ENCODE data around the gene HRH4.

Gene HRH4

DNA sequence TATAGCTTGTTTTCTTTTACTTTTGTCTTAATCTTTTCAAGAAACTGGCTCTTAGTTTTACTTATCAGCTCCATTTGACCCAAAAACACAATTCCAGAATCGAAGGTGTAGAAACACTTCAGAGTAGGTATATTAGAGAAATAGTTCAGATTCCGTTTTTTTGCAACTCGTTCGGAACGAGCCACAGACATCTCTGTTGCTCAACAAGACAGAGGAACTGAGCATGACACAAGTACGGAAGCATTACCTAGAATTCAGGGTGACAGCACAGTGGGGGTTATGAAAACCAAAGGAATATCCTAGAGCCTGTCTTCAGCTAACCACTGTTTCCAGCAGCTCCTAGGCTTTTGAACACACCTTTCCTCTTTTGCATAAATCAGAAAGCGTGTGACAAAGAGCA, 5.0 kb downstream of the HRH4 start:
- DNase-seq (ENCODE audit: extremely low read depth in 1 of 2, low read depth in 1 of 2), result no peak

DNA sequence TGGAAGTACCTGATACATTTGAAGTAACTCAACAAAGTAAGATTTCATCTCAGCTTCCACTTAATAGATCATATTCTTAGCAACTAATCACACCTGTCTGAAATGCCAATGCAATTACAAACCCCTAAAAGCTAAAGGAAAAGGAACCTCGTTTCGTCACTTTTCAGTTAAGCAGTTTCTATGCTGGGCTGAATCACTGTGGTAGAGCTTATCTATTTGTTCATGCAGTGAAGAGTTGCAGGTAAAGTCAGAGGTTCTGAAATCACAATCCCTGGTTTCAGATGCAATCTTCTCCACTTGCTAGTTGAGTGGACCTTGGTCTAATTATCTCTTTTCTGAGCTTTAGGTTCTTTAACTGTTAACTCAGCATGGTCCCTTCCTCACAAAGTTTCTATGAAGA, 6.3 kb downstream of the HRH4 start:
- DNase-seq (ENCODE audit: extremely low read depth in 1 of 2, low read depth in 1 of 2), result no peak

DNA sequence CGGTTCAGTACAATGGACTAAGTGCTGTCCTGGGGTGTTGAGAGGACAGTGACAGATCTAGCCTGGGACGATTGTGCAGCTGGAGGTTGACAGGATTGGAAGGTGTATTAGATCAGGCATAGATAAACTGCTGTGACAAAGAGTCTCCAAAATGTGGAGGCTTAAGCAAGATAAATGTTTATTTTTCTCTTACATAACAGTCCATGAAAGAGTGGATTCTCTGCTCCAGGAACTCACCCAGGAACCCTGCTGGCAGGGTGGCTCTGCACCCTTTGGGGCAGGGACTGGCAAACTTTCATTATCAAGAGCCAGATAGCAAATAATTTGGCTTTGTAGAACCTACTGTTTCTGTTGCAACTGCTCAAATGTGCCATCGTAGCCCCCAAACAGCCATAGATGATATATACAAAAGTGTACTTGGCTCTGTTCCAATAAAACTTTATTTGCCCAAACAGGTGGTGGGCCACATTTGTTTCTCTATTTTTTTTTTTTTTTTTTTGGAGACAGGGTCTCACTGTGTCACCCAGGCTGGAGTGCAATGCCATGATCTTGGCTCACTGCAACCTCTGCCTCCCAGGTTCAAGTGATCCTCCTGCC, 9.7 kb downstream of the HRH4 start:
- DNase-seq (ENCODE audit: extremely low read depth in 1 of 2, low read depth in 1 of 2), result no peak

DNA sequence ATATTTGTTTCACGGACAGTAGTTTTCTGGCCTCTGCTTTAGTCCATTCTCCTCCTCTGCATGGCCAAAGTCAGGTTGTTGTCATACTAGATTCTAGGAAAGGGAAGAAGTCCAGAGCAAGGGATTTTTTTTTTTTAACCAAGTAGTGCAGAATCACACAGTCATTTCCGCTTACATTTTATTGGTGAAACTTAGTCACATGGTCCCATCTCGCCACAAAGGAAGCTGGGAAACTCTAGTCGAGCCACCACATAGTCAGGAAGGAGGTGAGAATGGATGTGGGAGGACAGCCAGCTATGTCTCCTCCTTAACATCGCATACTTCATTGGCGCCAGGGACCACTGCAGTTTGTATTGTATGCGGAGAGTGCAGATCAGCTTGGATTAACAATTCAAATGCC, 10.4 kb downstream of the HRH4 start:
- no peak for DNase-seq (ENCODE audit: extremely low read depth in 1 of 2, low read depth in 1 of 2)

DNA sequence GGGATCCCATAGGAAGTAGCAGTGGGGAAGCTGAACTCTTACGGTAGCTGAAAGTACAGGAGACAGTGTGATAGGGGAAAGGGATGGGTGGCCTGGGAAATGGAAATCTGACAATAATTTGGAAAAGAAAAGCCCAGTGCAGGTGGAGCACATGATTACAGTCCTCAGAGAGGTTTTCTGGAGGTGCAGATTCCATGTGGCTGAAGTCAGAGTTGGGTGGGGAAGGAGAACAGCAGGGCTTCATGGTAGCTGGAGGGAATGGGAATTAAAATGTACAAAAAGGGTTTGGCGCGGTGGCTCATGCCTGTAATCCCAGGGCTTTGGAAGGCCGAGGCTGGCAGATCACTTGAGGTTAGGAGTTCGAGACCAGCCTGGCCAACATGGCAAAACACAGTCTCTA, 12.2 kb downstream of the HRH4 start:
- DNase-seq (ENCODE audit: extremely low read depth in 1 of 2, low read depth in 1 of 2), result no peak

DNA sequence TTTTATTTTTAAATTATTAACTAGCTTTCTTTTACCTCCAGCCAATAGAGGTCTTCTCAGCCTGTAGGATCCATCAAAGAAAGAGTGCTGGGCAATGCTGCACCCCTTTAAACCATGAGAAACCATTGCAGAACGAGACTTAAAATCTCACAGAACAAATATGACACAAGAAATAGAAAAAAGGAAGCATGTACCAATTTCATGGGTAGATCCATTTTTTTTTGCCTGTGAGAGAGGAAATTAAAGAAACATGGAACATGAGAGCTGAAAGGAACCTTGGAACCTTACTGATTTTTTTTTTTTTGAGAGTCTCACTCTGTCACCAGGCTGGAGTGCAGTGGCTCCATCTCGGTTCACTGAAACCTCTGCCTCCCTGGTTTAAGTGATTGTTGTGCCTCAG, 14.0 kb downstream of the HRH4 start:
- DNase-seq (ENCODE audit: extremely low read depth in 1 of 2, low read depth in 1 of 2), result no peak

DNA sequence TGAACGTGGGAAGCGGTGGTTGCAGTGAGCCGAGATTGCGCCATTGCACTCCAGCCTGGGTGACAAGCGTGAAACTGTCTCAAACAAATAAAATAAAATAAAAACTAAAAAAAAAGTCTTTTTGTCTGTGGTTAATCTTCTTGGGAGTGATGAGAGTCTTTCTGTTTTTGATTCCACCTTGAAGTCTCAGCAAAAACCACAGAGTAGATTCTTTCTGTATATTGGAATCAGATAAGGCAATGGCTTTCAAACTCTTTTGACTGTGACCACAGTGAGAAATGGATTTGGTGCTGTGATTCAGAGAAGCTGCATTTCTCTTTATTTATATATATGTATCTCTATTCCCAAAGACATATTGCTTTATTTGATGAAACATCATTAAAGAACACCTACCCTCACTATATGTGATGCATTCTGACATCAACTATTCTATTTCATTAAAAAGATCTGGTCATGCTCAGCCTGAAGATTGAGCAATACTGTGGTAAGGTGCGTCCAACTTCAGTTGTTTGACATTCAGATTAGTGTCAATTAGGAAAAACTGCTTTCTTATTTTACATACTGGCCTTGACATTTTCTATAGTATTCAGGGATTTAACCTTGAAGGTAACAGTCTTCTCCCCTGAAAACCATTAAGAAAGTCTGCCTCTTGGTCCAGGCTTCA, 15.6 kb downstream of the HRH4 start:
- no peak for DNase-seq (ENCODE audit: extremely low read depth in 1 of 2, low read depth in 1 of 2)

DNA sequence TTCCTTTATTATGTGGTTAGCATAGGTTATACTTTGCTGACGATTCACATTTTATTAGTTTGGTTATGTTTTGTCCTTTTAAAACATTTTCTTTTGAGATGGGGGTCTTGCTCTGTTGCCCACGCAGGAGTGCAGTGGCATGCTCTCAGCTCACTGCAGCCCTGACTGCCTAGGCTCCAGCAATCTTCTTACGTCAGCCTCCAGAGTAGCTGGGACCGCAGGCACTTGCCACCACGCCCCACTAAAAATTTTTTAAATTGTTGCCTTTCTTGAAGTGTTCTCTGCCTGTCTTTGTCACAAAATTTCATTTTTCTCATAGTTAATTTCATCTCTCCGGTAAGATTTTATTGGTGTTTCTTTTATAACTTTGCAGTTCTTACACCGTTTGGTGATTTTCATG, 18.9 kb downstream of the HRH4 start:
- DNase-seq (ENCODE audit: extremely low read depth in 1 of 2, low read depth in 1 of 2), result no peak

DNA sequence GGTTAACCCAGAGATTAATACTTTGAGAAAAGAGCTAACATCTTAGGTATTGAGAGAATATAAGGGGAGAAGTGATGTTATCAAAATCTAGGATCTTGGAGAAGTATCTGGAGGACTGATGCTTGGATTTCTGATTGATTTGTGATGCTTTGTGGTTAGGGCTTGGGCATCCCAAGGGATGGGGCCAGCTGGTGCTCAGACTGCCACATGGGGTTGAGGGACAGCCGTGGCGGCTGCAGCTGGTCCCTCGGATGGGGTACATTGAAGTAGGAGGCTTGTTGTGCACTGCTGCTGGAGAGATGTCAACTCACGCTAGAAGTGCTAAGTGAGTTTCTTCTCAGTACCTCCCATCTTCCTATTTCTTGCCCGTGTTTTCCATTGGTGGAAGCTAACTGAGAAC, 22.4 kb downstream of the HRH4 start:
- no peak for DNase-seq (ENCODE audit: extremely low read depth in 1 of 2, low read depth in 1 of 2)

DNA sequence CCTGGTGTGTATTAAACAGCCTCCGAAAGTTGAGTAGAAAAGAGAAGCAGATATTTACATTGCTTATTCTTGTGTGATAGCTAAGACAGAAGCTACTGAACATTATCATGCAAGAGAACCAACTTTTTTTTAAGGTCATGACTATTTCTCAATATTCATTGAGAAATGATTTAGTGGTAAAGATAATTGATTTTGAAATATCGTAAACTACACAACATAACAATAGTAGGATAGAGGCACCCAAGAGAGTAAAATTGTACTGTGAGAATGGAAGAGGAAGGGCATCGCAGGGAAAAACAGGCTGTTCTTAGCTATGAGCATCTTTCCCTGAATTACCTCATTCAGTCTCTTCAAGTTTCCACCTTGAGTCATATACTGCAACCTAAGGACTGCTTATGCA, 25.2 kb downstream of the HRH4 start:
- no peak for DNase-seq (ENCODE audit: extremely low read depth in 1 of 2, low read depth in 1 of 2)

DNA sequence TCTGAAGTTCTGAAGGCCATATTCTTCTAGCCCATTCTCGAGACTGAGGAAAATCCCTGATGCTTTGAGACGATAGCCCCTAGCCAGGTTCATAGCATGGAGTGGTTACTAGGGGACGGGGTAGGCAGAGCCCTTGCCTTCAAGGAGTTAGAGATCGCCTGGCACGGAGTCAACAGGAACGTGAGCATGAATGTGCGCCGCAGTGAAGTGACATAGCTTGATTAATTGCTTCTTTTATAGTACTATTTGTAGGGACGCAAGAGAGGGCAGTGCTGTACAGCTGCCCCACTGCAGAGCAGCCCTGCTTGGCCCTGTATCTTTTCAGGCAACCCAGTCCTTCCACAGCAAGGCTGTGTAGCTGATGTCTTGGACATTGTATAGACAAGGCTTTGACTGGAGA, 26.2 kb downstream of the HRH4 start:
- DNase-seq (ENCODE audit: extremely low read depth in 1 of 2, low read depth in 1 of 2), result no peak

DNA sequence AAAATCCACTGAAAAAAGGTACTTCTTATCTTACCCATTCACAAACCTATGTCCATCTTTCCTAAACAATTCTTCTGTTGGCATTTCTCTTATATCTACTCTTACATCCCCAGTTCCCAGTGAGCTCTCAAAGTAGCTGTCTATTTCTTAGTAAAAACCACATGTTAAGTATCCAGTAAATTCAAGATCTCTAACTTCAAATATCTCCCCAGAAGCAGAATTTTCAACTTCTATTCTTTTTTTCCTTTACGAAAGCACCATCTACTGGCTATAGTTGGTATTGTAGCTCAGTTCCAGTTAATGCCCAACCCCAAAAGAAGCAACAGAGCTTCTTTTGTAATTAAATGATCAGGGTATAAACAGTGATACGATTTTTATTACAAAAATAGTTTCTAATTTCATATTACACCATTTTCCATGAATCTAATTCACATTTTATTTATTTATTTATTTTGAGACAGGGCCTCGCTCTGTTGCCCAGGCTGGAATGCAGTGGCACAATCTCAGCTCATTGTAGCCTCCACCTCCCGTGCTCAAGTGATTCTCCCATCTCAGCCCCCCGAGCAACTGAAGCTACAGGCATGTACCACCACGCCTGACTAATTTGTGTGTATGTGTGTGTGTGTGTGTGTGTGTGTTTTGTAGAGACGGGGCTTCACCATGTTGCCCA, 28.5 kb downstream of the HRH4 start:
- DNase-seq (ENCODE audit: extremely low read depth in 1 of 2, low read depth in 1 of 2), result no peak

DNA sequence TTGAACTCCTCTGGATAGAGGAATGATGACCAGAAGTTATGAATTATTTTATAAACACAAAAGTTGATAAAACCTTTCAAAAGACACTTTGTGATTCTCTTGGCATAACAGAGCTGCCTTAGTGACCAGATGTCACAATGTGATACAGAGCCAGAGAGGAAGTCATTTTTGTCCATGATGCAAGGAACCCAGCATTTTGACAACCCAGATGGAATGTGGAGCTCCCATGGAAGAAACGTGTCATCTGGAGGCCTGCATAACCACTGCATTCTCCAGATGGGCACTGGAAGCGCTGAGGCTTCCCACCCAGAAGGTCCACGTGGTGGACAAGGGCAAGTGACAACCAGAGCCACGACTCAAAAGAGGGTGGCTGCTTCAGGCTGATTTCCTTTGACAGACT, 30.1 kb downstream of the HRH4 start:
- no peak for DNase-seq (ENCODE audit: extremely low read depth in 1 of 2, low read depth in 1 of 2)

DNA sequence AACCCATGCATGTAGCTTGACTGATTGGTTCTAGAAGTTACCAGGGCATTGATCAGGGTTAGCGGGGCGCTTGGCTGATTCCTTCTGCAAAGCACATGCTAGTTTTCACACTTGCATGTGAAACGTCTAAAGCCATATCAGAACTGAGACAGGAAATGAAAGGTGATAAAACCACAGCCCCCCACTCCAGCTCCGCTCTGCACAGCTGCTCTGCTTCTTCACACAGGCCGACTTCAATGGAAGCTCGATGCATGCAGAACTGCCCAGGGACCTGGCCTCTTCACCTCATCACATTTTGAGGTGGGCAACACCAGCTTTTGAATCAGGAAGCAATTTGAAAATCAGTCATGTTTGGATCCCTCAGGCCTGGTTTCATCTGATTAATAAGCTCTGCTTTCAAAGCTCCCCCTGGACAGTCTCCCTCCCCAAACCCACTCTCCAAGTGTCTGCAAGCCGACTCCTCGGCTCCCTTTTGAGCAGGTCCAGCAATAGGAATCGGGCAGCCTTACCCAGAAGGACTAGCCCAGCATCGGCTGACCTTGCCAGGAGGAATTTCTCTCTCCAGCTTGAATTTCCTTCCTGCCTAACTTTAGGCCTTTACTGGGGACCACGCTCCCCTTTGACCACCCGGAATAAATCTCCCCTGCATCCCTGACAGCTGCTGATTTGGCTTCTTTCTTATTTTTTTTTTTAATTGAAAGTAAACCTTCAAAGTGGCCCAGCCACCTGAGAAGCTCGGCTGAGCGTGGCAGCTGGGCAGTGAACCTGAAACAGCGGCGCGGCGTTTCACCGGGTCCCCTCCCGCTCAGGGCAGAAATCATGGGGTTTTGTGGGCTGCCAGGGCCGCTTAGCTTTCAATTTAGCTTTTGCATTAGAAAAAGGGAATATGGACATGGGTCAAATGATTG, 31.7 kb downstream of the HRH4 start:
- DNase-seq (ENCODE audit: extremely low read depth in 1 of 2, low read depth in 1 of 2), result no peak

DNA sequence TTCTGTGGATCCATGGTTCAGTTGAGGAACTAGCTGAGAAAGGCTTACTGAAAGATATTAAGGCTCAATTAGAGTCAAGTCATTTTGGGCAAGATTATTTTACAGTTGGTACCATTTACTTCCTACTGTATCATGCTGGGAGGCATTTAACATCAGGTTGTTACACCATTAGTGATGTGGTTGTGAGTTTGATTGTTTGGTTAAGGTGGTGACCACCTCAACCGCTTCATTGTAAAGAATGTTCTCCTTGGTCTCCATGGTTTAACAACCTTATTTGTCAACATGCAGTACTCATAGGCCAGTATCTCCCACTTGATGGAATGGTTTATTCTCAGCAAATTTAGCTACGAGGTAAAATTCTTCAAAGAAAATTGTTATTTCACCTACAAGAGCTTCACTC, 34.1 kb downstream of the HRH4 start:
- DNase-seq (ENCODE audit: extremely low read depth in 1 of 2, low read depth in 1 of 2), result no peak

DNA sequence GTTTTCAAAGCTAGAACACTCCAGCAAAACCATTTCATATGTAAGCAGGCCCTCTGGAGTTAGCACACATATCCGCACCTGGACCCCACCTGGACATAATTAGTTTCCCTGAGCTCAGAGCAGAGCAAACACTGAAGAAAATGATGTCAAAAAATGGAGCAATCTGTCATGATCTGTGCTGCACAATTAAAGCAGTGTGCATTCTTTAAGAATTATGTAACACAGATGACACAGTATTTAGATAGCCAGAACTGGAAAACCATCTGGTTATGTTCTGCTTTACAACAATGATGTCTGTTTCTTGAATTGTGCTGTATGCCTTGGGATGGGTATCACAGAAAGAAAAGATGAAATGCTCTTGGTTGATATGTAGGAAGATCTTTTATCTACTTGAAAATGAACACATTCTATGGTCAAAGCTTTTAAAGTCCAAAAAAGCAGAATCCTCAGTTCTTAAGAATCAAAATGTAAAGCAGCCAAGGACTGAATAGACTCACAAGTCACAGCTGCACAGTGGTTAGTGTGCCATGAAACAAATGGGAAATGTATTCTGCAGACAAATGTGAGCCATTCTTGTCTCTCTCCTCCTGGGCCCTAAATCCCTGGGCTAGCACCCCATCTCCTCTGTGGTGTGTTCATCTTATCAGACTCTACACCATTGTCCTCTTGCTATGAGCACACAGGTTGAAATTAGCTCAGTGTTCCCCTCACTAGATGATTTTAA, 36.8 kb downstream of the HRH4 start:
- no peak for DNase-seq (ENCODE audit: extremely low read depth in 1 of 2, low read depth in 1 of 2)

DNA sequence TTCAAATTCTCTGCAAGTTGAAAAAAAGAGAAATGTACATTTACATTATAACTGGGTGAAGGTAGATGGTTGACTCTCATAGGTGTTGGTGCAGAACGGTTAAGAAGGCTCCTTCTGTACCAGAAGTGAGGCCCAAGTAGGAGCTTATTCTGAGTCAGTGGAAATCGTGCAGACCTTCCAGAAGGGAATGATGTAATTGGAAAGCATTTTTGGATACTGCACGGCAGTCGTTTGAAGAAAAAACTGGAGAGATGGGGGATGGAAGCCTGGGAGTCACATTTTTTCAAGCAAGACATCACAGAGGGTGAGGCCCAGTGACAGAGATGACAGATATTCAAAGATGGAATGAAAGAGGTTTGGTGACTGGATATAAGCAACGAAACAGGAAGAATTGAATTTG, 39.4 kb downstream of the HRH4 start:
- no peak for DNase-seq (ENCODE audit: extremely low read depth in 1 of 2, low read depth in 1 of 2)

DNA sequence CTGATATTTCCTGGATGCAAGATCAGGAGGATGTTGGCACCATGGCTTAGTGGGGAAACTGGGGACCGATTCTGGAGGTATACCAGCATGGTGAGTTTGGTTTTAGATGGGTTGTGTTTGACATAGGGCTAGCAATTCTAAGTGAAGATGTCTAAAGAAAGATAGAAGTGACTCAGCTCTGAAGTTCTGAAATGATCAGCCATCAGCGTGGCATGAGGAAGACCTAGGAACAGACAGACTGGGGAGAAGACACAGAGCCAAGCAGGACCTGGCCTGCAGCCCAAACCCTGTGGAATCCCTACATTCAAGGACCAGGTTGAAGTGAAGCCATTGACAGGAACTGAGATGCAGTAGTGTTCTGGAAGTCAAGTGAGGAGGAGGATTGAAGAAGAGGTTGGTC, 39.8 kb downstream of the HRH4 start:
- no peak for DNase-seq (ENCODE audit: extremely low read depth in 1 of 2, low read depth in 1 of 2)

DNA sequence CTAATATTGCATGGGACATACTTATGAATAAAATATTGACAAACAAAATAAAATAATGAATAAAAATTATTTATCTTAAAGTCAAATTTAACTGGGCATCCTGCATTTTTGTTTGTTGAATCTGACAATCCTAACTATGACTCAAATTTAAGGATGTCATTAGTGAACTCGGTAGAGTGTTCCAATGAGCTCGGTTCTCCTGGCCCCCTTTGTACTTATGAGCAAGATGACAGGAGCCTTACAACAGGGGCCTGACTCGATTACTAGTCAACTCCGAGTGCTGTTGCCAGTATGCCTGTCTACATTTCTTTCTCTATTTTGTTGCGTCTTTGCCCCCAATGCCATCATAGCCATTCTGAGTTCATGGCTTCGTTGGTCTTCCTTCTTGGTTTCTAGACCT, 40.3 kb downstream of the HRH4 start:
- DNase-seq (ENCODE audit: extremely low read depth in 1 of 2, low read depth in 1 of 2), result no peak

DNA sequence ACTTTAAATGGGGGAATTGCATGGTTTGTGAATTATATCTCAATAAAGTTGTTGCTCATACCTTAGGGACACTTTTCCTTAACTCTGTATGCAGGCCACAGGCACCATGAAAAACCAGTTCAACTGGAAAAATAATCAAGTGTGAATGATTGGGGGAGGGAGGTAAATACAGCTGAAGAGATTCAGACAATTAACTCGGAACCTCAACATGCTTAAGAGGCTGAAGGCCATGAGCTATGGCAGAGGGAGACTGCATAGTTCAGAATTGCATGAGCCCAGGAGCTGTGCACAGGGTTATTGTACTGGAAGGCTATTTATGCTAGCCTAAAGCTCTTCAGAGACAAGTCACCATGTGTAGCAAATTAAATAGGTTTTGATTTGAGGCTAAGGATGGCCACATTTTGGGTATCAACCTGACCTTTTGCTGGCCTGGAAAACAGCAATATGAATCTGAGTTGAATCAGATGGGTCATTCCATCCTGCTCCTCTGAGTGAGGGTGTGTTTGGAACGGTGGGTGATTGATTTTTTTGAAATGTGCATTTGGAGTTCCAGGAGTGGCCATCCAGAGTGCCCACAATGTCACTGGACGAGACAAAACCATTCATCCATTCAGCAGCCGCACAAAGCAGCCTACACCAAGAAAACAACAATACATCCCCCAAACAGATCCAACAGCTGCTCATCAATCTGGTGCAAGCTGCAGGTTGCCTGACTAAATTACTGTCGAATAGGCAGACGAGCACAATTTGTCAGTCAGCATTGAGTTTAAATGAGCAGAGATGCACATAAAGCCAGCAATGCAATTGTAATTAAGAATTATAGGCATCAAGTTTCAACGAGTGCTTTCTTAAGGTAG, 42.5 kb downstream of the HRH4 start:
- DNase-seq (ENCODE audit: extremely low read depth in 1 of 2, low read depth in 1 of 2), result no peak
